PFSK-1 (cell line): ENCODE data around the gene SLC25A26.

Experiments used
- FOXP2 ChIP-seq: optimal IDR thresholded peaks from 2 replicates; pipeline ENCODE3; 2011; ENCODE audit warnings: borderline replicate concordance, control low read depth, inconsistent platforms; ENCODE audit not compliant: insufficient read depth; ENCODE audit errors: extremely low read length, extremely low read depth
- POLR2AphosphoS5 ChIP-seq: IDR thresholded peaks from 2 replicates; pipeline ENCODE4 v1.6.1; 2012; ENCODE audit warnings: low read depth, mild to moderate bottlenecking, control low read depth, low read length, moderate library complexity
- REST ChIP-seq, 2 experiments: IDR thresholded peaks; 2 replicates each; pipeline versions ENCODE4 v1.6.1 to v1.8.0; 2011 to 2012; ENCODE audit warnings: low read depth in 2 of 2, low read length in 2 of 2, control low read depth in 1 of 2, inconsistent platforms in 1 of 2, mild to moderate bottlenecking in 1 of 2, moderate library complexity in 1 of 2; ENCODE audit not compliant: insufficient read depth in 1 of 2
- SIN3A ChIP-seq: IDR thresholded peaks from 2 replicates; pipeline ENCODE4 v1.6.1; 2012; ENCODE audit warnings: mild to moderate bottlenecking, low read length, moderate library complexity, borderline replicate concordance; ENCODE audit not compliant: insufficient read depth
- TAF1 ChIP-seq: IDR thresholded peaks from 2 replicates; pipeline ENCODE4 v1.6.1; 2012; ENCODE audit warnings: low read length, control low read depth, borderline replicate concordance; ENCODE audit not compliant: insufficient read depth

Gene SLC25A26

GRCh38 chr3:66410976-66411375, 190.2 kb downstream of the SLC25A26 start:
- no peak for TF ChIP-seq POLR2AphosphoS5
- no peak for TF ChIP-seq TAF1
- no peak for TF ChIP-seq FOXP2
- TF ChIP-seq SIN3A, result no peak
- TF ChIP-seq REST (IDR thresholded peaks at IDR 0.05; ENCODE audit: insufficient read depth in 1 of 2, low read depth in 2 of 2, low read length in 2 of 2), result no peak

- TF ChIP-seq POLR2AphosphoS5 (no peak), SIN3A (no peak), FOXP2 (no peak), REST (IDR thresholded peaks at IDR 0.05; ENCODE audit: insufficient read depth in 1 of 2, low read depth in 2 of 2, low read length in 2 of 2) (no peak), TAF1 (no peak)
These were observed 190.7 kb downstream of the SLC25A26 start for GRCh38 chr3:66411474-66411873.

- TF ChIP-seq SIN3A (no peak), TAF1 (no peak), FOXP2 (no peak)
These were observed 191.4 kb downstream of the SLC25A26 start for GRCh38 chr3:66411961-66412887.

GRCh38 chr3:66413151-66413751, 192.4 kb downstream of the SLC25A26 start:
- TF ChIP-seq SIN3A (no peak), REST (IDR thresholded peaks at IDR 0.05; ENCODE audit: insufficient read depth in 1 of 2, low read depth in 2 of 2, low read length in 2 of 2) (no peak), TAF1 (no peak), FOXP2 (no peak), POLR2AphosphoS5 (no peak)

GRCh38 chr3:66414846-66415245, 194.0 kb downstream of the SLC25A26 start:
- TF ChIP-seq TAF1 (no peak), REST (IDR thresholded peaks at IDR 0.05; ENCODE audit: insufficient read depth in 1 of 2, low read depth in 2 of 2, low read length in 2 of 2) (no peak), FOXP2 (no peak), POLR2AphosphoS5 (no peak), SIN3A (no peak)
